PC-9 (cell line): ENCODE measurements around the gene ZNF793.

Experiments
- EZH2 ChIP-seq: fragments of 200-600 bp; sonication (generic); IDR thresholded peaks from 2 replicates; pipeline ENCODE4 v1.8.0; 2017; ENCODE audit warnings: antibody characterized with exemption, low read depth
- TF ChIP-seq, protein P1 (sequence below): fragments of 200-600 bp; sonication (generic); conservative IDR thresholded peaks from 2 replicates; pipeline ENCODE4 v1.6.1; 2017; ENCODE audit warnings: mixed run types, antibody characterized with exemption, mild to moderate bottlenecking, moderate library complexity

DNA sequence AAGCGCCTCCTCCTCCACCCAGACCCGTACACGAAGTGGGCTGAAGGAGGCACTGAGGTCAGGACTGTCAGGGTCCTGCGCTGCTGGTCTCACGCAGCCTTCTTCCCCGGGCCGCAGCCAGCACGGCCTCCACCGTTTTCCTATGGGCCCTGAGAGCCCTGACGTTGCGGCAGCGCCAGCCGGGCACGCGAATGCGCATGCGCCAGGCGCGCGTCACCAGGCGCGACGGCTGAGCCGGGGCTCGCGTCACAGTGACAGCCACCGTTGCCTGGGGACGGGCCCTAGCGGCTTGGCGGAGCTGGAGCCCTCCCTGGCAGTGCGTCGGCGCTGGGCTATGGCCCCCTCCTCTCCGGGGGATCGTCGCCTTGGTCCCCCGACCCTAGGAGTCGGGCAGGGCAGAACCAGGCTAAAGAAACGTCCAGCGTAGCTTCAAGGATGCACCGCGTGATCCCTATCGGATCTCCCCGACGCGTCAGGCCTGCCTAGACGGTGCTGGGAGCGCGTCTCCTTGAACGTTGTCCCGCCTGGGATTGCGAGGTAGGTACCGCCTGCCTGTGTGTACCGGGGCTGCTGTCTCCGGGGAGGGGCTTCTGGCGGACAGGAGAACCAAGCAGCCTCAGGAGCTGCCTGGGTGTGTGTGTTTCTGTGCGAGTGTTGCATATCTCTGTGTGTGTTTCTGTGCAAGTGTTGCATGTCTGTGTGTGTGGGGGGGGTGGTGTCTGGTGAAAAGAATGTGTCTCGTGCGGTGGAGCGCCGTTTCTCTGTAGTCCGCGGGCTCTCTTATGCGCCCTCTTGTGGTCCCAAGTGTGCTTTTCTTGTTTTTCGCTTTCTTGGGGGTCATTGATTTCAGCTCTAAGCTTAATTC lies 44.6 kb downstream of the ZNF793 start:
- TF ChIP-seq, protein P1, sequence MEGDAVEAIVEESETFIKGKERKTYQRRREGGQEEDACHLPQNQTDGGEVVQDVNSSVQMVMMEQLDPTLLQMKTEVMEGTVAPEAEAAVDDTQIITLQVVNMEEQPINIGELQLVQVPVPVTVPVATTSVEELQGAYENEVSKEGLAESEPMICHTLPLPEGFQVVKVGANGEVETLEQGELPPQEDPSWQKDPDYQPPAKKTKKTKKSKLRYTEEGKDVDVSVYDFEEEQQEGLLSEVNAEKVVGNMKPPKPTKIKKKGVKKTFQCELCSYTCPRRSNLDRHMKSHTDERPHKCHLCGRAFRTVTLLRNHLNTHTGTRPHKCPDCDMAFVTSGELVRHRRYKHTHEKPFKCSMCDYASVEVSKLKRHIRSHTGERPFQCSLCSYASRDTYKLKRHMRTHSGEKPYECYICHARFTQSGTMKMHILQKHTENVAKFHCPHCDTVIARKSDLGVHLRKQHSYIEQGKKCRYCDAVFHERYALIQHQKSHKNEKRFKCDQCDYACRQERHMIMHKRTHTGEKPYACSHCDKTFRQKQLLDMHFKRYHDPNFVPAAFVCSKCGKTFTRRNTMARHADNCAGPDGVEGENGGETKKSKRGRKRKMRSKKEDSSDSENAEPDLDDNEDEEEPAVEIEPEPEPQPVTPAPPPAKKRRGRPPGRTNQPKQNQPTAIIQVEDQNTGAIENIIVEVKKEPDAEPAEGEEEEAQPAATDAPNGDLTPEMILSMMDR: peak; percentile 20; the same call in 1 of the 2 replicates
- TF ChIP-seq EZH2: no peak
